A549 (cell line): ENCODE results near the gene CALHM1.

Source experiments
- MAX ChIP-seq: IDR thresholded peaks from 2 replicates; pipeline ENCODE4 v1.6.1; 2012
- MYC ChIP-seq: IDR thresholded peaks from 2 replicates; pipeline ENCODE4 v1.6.1; 2012; ENCODE audit warnings: mild to moderate bottlenecking, inconsistent platforms, low read length, improper control_type of control experiment, borderline replicate concordance
- POLR2A ChIP-seq: IDR thresholded peaks from 2 replicates; pipeline ENCODE4 v1.6.1; 2012; ENCODE audit warnings: mild to moderate bottlenecking, low read length

DNA sequence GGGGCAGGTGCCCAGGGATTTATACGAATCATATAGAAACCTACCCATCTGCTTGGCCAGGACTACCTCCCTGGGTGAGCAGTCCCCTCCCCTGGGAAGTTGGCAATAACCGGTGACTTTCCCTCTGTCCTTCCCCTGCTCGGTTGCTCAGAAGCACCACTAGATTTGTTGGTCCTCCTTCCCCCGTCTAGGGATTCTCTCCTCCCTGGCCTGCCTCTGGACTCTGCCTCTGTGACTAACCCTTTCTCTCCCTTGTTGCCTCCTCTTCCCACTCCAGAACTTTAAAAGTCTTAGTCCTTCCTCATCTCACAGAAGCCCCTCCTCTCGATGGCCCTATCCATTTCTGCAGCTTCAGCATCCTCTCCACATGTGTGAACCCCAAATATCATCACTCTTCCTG is 10.5 kb upstream of the CALHM1 start:
- TF ChIP-seq POLR2A (no peak), MAX (no peak), MYC (no peak)
